ENCODE data around the gene MED13L.

GRCh38 chr12:116090516-116090915 lies 187.0 kb downstream of the MED13L start:
- TF ChIP-seq CTCF (IDR thresholded peaks at IDR 0.05) (no peak), POLR2A (IDR thresholded peaks at IDR 0.05) (no peak)

All from testis (tissue), 2 donors.